GM19397 (cell line): ENCODE measurements around the gene SLC9A9.
"Not testable (repeated sequence)": the region's sequence is repeated elsewhere in the genome, so short reads cannot be mapped to it uniquely, and the experiment has no call there.

Experiments
- ATAC-seq: cut with Tn5 transposase; IDR thresholded peaks from one replicate; pipeline ENCODE4 v1.9.1; 2021; ENCODE audit warnings: mild to moderate bottlenecking, moderate library complexity; ENCODE audit not compliant: unreplicated experiment

Gene SLC9A9

GRCh38 chr3:143847787-143848631 is at the start of gene SLC9A9:
Gene SLC9A9, minus strand, starts transcription at chr3:143848468. Its CDS starts 146 bp downstream, at chr3:143848322.
- peak; percentile 82 for ATAC-seq

- ATAC-seq: no peak
These were observed 49.5 kb upstream of the SLC9A9 start for GRCh38 chr3:143897576-143898295.

GRCh38 chr3:143896486-143896885 is 48.2 kb upstream of the SLC9A9 start:
- ATAC-seq: no peak

- ATAC-seq: no peak
These were observed 47.5 kb upstream of the SLC9A9 start for GRCh38 chr3:143895805-143896204.

GRCh38 chr3:143888846-143889245 is 40.6 kb upstream of the SLC9A9 start:
- no peak for ATAC-seq

- ATAC-seq: no peak
These were observed 39.9 kb upstream of the SLC9A9 start for GRCh38 chr3:143888166-143888565.

- ATAC-seq: peak; percentile 86
These were observed 37.6 kb upstream of the SLC9A9 start for GRCh38 chr3:143885780-143886427.

- no peak for ATAC-seq
These were observed 36.6 kb upstream of the SLC9A9 start for GRCh38 chr3:143884861-143885260.

- no peak for ATAC-seq
These were observed 34.9 kb upstream of the SLC9A9 start for GRCh38 chr3:143883151-143883550.

- no peak for ATAC-seq
These were observed 32.8 kb upstream of the SLC9A9 start for GRCh38 chr3:143881095-143881494.

GRCh38 chr3:143875546-143875945 is 27.3 kb upstream of the SLC9A9 start:
- ATAC-seq: no peak

- not testable (repeated sequence) for ATAC-seq
These were observed 25.3 kb upstream of the SLC9A9 start for GRCh38 chr3:143873553-143873952.

- ATAC-seq: no peak
These were observed 17.0 kb upstream of the SLC9A9 start for GRCh38 chr3:143865302-143865701.

- ATAC-seq: no peak
These were observed 11.4 kb upstream of the SLC9A9 start for GRCh38 chr3:143859465-143860203.

- ATAC-seq: no peak
These were observed 8.1 kb upstream of the SLC9A9 start for GRCh38 chr3:143856252-143856970.

- ATAC-seq: no peak
These were observed 6.9 kb upstream of the SLC9A9 start for GRCh38 chr3:143855183-143855582.

GRCh38 chr3:143851331-143852017 is 3.2 kb upstream of the SLC9A9 start:
- ATAC-seq: no peak

GRCh38 chr3:143850877-143851276 is 2.6 kb upstream of the SLC9A9 start:
- ATAC-seq: no peak

- ATAC-seq: no peak
These were observed 1.7 kb upstream of the SLC9A9 start for GRCh38 chr3:143849854-143850549.
